HS-27A (cell line): Measurements from ENCODE around the gene TOPAZ1.
"Not testable (repeated sequence)": the region's sequence is repeated elsewhere in the genome, so short reads cannot be mapped to it uniquely, and the experiment has no call there.

Experiments
- DNase-seq: peaks from one replicate; pipeline ENCODE4 v3.0.0-alpha.2; 2012; ENCODE audit warnings: low read depth, missing footprints

The TOPAZ1 gene

GRCh38 chr3:44334326-44334725 is 92.6 kb downstream of the TOPAZ1 start:
- DNase-seq, result no peak

DNA sequence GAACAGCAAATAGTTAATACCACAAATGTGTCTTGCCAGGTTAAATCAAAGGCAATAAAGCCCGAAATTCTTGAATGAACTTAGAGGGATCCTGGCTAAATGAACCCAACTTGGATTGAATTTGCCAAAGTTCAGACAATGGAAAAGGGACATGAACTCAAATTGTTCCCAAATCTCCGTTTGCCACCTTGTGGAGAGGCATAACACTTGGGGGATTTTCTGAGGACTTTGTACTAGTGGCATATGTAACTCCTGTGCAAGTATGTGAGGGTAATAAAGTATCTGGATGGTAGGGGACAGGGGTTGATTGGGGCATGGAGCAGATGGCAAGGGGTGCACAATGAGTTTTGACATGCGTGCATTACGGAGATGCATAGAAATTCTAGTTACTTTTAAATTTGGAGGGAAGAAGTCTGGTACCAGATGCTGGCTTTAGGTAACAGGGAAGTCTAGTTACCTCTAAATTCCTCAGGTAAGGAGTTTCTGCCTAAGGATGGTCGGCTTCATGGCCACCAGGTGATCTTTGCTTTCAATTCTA is 95.6 kb downstream of the TOPAZ1 start:
- DNase-seq, result no peak

- peak; percentile 92 for DNase-seq
Observed at GRCh38 chr3:44338010-44338827, 96.5 kb downstream of the TOPAZ1 start, which contains the start of gene TCAIM. Gene TCAIM (plus strand): TSS chr3:44338766. CDS start chr3:44354783, 16,017 bp downstream.

DNA sequence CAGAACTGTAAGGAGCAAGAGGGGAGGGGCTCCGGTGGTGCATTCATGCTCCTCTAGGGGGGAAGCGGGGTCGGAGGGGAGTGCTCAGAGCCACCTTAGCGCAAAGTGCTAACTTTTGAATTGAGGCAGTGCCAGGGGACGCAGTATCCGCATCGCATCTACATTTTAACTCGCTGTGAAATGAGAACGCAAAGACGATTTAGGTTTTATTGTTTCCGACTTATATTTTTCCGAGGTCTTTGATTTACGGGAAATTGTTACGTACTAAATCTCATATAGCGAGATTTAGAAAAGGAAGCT is 97.1 kb downstream of the TOPAZ1 start:
- DNase-seq, result no peak

DNA sequence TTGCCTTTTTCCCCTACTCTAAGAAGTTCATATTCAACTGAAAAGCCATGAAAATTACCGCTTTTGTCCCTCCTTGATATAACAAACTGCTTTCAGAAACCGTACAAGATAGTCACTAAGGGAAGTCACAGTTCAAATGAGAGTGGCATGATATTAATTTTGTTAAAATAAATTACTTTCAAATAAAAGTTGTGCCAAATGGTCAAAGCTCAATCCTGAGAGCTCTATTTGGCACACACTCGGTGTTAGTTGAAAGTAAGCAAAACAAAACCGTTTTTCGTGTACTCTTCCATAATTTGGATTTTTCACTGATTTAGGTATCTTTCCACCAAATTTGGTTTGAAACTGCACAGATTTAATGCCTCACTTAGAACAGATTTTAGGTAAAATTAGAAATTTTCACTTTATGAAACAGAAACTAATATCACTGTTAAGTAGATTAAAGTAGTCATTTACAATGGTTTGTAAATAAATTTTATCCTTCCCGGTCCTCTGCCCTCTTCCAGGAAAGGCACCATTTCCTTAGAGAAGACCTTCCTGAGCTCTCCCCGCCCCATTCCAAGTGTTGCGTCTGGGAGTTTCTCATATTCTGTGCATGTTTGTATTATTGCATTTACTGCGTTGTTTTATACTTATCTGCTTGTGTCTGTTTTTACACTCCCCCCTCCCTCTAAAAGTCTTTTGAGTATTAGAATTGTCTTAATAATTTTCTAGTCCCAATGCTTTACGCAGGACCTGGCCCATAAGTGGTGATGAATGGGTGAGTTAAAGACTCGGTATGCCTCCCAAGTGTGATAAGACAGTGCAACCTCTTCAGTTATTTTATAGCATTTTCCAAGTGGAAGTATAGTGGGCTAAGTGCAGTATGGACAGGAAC is 97.7 kb downstream of the TOPAZ1 start:
- DNase-seq, result no peak

GRCh38 chr3:44340058-44340395 is 98.3 kb downstream of the TOPAZ1 start:
- no peak for DNase-seq

- DNase-seq, result no peak
Observed at GRCh38 chr3:44342176-44342790, 100.6 kb downstream of the TOPAZ1 start.

- DNase-seq, result no peak
Observed at GRCh38 chr3:44343421-44343820, 101.7 kb downstream of the TOPAZ1 start.

DNA sequence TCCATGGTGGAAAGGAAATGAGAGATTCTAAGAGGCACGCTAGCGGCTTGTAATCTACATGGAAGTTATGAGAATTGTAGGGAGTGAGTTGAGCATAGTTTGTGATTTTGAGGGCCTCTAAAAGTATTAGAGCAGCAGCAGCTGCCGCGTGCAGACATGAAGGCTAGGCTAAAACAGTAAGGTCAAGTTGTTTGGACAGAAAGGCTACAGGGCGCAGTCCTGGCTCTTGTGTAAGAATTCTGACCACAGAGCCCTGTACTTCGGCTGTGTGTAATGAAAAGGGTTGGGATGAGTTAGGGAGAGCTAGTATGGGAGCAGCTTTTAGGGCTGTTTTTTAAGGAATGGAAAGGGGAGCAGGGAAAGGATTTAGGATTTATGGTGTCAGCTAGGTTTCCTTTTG is 104.9 kb downstream of the TOPAZ1 start:
- not testable (repeated sequence) for DNase-seq

- no peak for DNase-seq
Observed at GRCh38 chr3:44348993-44349392, 107.3 kb downstream of the TOPAZ1 start.

- no peak for DNase-seq
Observed at GRCh38 chr3:44353355-44353924, 111.8 kb downstream of the TOPAZ1 start.

GRCh38 chr3:44355362-44356033 is 113.8 kb downstream of the TOPAZ1 start:
- no peak for DNase-seq

GRCh38 chr3:44359146-44359751 is 117.6 kb downstream of the TOPAZ1 start:
- DNase-seq, result no peak

DNA sequence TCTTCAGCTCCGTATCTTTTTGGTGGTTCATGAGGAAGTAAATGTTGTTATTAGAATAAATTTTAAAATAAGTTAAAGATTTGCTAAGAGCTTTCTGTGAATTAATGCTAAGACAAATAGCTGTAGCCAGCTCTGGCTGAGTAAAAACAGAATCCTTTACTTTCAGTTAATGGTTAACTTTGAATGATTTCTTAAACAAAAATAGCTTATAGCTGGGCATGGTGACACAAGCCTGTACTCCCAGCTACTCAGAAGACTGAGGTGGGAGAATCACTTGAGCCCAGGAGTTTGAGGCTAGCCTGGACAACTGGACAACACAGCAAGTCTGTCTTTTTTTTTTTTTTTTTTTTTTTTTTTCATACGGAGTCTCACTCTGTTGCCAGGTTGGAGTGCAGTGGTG is 121.9 kb downstream of the TOPAZ1 start:
- DNase-seq, result no peak

- no peak for DNase-seq
Observed at GRCh38 chr3:44365952-44366351, 124.3 kb downstream of the TOPAZ1 start.

GRCh38 chr3:44375450-44375849 is 133.8 kb downstream of the TOPAZ1 start:
- no peak for DNase-seq
